Stimulated activated naive CD8-positive, alpha-beta T cell treated with anti-CD3 and anti-CD28 coated beads, Interleukin-15, amount 100 ng/mL, for 72 hours (primary cell): ENCODE data around the gene SCRN2.

Experiments
- ATAC-seq: fragments of 150-1000 bp; cut with Tn5 transposase; 2 replicates; pipeline ENCODE4 v1.10.0; 2021; ENCODE audit warnings: mild to moderate bottlenecking, moderate library complexity
- DNase-seq, 2 donors: peaks; one replicate each; pipeline ENCODE4 v3.0.0; 2021 to 2022
- H3K27ac Mint-ChIP-seq, 2 donors: one replicate each; pipeline ENCODE4 v1.8.0; 2022; ENCODE audit warnings: mild to moderate bottlenecking in 2 of 2, mixed read lengths in 2 of 2, moderate library complexity in 2 of 2
- H3K27me3 Mint-ChIP-seq: one replicate; pipeline ENCODE4 v1.8.0; 2022; ENCODE audit warnings: mixed read lengths
- H3K4me1 Mint-ChIP-seq: one replicate; pipeline ENCODE4 v1.8.0; 2022; ENCODE audit warnings: mild to moderate bottlenecking, mixed read lengths
- H3K4me3 Mint-ChIP-seq, 2 donors: one replicate each; pipeline ENCODE4 v1.8.0; 2022; ENCODE audit warnings: mild to moderate bottlenecking in 2 of 2, mixed read lengths in 2 of 2, moderate library complexity in 1 of 2
- H3K9me3 Mint-ChIP-seq, 2 donors: one replicate each; pipeline ENCODE4 v1.8.0; 2022; ENCODE audit warnings: mixed read lengths in 2 of 2

SCRN2 gene

DNA sequence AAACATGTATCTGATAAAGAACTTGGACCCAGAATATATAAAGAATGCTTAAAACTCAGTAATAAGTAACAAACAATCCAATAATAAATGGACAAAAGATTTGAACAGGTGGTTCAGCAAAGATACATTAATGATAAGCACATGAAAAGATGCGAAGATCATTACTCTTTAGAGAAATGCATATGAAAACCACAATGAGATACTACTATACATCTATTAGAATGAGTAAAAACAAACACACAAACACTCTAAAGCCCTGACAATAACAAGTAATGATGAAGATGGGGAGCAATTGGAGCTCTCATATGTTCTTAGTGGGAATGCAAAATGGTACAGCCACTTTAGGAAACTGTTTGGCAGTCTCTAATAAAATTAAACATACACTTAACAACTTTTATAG, 48.6 kb downstream of the SCRN2 start:
- Mint-ChIP-seq H3K4me3 (no peak overlapping the region), H3K4me1 (peaks cover 18% of the 10 kb centered on the region), H3K9me3 (no peaks in the 10 kb centered on the region), H3K27ac (no peak overlapping the region), H3K27me3 (peaks cover 83% of the 10 kb centered on the region)
- DNase-seq (no peak), ATAC-seq (no peak)

DNA sequence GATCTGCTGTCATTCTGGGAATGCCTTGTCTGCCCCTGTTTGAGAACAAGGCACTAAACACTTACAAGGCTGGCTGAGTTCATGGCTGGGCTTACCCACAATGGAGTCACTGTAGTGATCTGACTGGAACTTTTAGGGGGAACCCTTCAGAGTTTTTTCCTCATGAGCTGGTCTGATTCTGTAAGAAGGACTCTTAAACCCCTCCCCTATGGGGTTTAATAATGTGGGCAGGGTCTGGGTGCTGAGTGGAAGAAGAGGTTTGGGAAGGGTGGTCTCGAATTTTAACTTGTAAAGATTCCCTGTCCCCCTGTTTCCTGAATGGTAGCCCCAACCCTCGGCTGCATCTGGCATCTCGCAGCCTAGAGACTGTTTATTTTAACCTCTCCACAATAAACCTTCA, 50.0 kb downstream of the SCRN2 start:
- peak overlapping the region in 1 of 2 donors; percentile 39 for H3K4me3 Mint-ChIP-seq

DNA sequence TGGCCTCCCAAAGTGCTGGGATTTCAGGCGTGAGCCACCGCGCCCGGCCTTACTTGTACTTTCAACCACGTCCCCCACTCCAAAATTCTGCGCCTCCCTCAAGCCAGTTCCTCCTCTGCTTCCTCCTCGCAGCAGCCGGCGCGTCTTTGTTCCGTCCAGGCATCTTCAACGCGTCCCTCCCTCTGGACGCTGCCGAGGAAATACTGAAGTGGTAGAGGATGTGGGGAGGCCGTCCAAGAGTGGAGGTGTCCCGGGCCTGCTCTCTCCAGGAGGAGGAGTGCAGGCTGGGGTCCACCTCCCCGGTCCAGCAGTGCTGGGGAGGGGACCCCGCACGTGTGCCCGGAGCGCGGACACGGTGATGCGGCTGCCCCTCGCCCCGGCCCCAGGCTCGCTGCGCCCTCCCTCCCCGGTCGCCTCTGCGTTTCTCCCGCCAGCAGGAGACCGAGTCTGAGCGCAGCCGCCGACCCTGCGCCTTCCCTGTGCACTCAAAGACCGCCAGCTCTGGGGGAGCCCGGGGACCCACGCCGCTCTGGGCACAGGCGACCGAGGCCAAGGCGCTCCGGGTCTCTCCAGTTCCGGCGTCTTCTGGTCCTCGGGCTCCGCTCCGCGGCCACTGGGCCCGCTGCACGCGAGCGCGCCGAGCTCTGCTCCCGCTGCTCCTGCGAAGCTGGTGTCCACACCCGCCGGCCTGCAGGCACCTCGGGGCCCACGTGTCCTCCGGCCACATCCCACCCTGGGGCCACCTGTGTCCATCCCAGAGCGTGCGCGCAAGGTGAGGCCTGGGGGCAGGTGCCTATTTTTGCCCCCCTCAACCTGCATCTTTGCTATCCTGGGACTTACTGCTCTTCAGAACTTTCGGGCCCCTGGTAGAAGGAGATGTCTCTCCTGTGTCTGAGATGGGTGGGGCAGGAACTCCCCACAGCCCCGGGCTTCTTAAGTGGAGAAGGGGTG, 51.2 kb downstream of the SCRN2 start:
- H3K27ac Mint-ChIP-seq = no peak overlapping the region
- peak overlapping the region; percentile 83 to 89 for H3K4me3 Mint-ChIP-seq
- no peaks in the 10 kb centered on the region for H3K9me3 Mint-ChIP-seq
- peaks cover 96% of the 10 kb centered on the region for H3K27me3 Mint-ChIP-seq
- DNase-seq (peak; percentile 66 to 73), ATAC-seq (peak; percentile 99)
- peaks cover 18% of the 10 kb centered on the region for H3K4me1 Mint-ChIP-seq

More for the DNA sequence above, 50.0 kb downstream of the SCRN2 start:
- Mint-ChIP-seq H3K4me1 (peaks cover 18% of the 10 kb centered on the region), H3K9me3 (no peaks in the 10 kb centered on the region), H3K27me3 (peaks cover 93% of the 10 kb centered on the region), H3K27ac (no peak overlapping the region)
- ATAC-seq (no peak), DNase-seq (no peak)
